ENCODE results near the gene PLXNA2.
A peak's percentile ranks its signal among the peaks of the same experiment; 100 is the strongest.

PLXNA2 gene

GRCh38 chr1:208007319-208007937 lies 236.8 kb downstream of the PLXNA2 start:
- DNase-seq: no peak

- DNase-seq: no peak
These were observed 237.8 kb downstream of the PLXNA2 start for GRCh38 chr1:208006258-208006920.

- DNase-seq: no peak
These were observed 239.3 kb downstream of the PLXNA2 start for GRCh38 chr1:208004851-208005250.

GRCh38 chr1:208003241-208003640 lies 240.9 kb downstream of the PLXNA2 start:
- DNase-seq: no peak

DNA sequence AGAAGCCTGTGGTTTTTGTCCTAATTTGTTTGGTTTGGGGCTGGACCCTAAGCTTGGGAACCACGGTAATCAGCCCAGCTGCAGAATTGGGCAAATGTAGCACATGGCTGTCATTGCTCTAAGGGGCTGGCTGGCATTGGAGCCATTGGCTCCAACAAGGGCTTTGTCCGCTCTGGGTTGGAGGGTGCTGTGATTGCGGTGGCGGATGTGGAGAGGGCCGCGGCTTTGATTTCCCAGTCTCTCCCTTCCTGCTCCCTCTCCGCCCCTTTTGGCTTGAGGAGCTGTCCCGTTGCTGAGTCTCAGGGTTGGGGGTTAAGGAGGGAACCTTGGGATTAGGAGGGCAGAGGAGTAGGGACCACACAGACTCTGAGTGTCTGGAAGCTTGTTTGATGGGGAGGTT lies 241.5 kb downstream of the PLXNA2 start:
- DNase-seq: no peak

DNA sequence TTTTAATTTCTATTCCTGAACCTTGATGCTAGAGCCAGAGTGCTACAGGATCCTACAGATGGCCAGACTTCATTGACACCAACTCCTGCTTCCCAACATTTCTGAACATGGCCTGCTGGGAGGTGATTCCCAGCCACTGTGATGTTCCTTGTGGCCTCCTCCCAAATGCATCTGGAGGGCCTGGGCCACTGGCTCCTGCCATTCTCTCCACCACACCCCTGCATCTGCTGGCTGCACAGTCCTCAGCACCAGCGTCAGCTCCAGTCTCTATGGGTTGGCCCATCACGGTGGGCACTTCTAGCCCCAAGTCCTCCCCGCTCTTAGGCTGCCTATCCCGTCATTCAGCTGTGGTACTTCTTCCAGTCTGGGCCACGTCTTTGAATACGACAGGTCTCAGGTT lies 242.1 kb downstream of the PLXNA2 start:
- no peak for DNase-seq

- no peak for DNase-seq
These were observed 243.7 kb downstream of the PLXNA2 start for GRCh38 chr1:208000504-208000903.

GRCh38 chr1:207999972-208000371 lies 244.2 kb downstream of the PLXNA2 start:
- DNase-seq: no peak

DNA sequence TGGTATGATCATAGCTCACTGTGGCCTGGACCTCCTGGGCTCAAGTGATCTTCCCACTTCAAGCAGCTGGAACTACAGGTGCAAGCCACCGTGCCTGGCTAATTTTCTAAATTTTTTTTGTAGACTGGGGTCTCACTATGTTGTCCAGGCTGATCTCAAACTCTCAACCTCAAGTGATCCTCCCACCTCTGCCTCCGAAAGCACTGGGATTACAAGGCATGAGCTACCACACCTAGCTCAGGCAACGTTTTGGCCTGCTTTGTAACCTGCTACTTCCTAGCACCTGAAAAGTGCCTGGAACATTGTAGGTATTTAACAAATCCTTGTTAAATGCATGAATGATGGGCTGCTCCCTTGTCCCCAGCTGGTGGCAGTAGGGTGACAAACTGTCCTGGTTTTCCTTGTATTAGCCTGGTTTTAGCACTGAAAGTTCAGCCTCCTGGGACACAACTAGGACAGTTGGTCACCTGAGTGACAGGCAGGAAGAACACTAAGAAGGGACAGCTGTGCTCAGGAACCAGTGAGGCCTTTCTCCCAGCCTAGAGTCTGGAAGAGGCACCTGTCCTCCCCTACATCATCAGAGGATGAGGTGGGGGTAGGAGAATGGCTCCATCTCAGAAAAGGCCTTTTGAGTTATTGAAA lies 244.8 kb downstream of the PLXNA2 start:
- DNase-seq: no peak

GRCh38 chr1:207998691-207999090 lies 245.5 kb downstream of the PLXNA2 start:
- DNase-seq: no peak

- peak; percentile 19 to 37 for DNase-seq
These were observed 246.5 kb downstream of the PLXNA2 start for GRCh38 chr1:207997486-207998268.

DNA sequence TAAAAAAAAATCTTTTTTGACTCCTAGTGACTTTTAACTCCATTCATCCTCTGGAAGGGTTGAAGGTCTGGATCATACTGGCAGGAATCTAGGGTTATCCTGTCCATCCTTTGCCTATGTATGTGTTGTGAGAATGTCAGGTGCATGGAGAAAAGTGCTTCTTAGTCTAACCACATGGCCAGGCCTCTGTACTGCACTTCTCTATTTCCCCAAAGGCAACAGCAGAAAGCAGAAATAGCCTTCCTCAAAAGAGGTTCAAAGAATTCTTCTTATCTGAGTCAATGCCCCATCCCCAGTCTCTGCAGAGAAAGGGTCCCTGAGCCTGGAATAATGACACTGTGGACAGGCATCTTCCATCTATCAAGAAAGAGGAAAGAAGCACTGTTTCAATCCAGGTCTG lies 247.5 kb downstream of the PLXNA2 start:
- no peak for DNase-seq

DNA sequence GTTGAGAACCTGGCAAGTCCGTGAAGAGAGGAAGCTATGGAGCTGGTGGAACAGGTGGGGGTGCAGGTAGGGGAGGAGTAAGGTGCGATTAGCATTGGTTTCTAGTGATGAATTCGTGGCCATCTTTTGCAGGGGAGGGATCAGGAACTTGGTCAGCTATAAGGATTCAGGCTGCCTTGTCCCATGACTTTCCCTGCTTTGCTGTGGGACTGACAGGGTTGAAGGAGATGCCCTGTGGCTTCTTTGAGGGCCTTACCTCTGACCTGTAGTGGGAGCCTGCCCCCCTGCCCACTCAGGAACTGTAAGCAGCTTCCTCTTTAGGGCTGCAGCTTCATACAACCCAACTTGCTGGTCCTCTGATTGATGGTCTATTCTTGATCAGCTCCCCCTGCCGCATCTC lies 248.6 kb downstream of the PLXNA2 start:
- no peak for DNase-seq

- DNase-seq: no peak
These were observed 250.4 kb downstream of the PLXNA2 start for GRCh38 chr1:207993477-207994445.

DNA sequence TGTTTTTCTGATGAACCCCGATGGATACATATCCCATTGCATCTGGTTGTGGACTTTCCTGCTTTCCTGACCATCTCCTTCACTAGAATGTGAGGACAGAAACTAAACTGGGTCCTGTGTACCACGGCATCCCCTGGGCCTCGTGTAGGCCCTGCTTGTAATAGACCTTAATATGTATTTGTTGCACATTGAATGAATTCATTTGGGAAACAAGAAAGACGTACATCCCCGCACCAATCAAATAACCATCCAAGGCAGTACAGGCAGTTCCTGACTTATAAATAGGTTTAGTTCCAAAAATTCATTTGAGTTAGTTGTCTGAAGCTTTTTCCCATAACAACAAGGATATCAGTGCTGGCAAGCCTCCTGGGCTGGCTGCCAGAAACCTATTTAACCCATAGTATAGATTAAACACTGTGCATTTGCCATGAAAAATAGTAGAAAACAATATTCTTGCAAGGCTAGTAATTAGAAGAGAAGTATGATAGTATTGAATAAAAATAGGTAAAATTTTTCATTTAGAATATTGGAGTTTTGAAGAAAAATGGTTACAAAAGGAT lies 251.4 kb downstream of the PLXNA2 start:
- no peak for DNase-seq

DNA sequence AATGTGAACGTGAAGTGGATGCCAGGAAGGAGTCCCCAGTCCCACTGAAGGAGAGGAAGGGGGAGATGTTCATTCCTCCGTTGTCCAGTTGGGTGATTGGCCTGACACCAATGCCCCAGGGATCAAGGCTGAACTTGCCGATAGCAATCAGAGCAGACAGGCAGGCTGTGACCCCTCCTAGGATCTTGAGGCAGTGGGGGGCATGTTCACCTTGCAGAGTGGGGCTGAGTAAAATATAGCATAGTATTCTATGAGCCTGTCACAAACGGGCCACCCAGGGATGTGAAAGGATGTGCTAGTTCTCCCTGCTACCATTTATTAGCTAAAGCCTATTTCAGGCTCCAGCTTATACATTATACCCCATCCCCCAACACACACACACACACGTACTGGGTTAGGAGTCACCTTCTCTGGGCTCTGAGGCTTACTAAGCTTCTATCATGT lies 252.6 kb downstream of the PLXNA2 start:
- no peak for DNase-seq

- no peak for DNase-seq
These were observed 253.2 kb downstream of the PLXNA2 start for GRCh38 chr1:207990876-207991582.

GRCh38 chr1:207990455-207990854 lies 253.7 kb downstream of the PLXNA2 start:
- DNase-seq: no peak

- DNase-seq: no peak
These were observed 255.6 kb downstream of the PLXNA2 start for GRCh38 chr1:207988326-207989165.

DNA sequence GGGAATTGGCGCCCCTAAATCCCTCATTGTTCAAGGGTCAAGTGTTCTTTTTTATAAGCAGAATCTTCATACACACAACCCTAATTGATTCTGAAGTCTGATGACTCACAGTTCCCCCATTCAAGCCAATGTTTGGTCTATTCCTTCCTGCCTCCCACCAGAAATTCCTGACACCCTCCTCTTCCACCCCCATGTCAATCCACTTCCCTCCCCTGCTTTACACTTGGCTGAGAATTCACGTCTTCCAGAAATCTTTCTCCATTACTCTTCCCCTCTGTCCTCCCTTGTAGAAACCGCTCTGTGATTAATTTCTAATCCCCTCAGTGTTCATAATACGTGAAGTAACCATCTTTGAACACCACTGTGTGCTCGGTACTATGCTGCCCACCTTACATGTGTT lies 257.0 kb downstream of the PLXNA2 start:
- no peak for DNase-seq
